HepG2 (cell line): ENCODE measurements around the gene ARHGEF4. TPM values are rescaled to one million over a fixed set of nuclear protein-coding genes. Genes with fewer than 3 reads are reported as not detected.

Experiments
- ARHGAP35 ChIP-seq: sonication (generic); formaldehyde crosslinking; IDR thresholded peaks from 2 replicates; pipeline ENCODE4 v1.9.0; 2022; ENCODE audit warnings: mild to moderate bottlenecking, inconsistent platforms, moderate library complexity, missing genetic modification reagents, borderline replicate concordance
- ASH2L ChIP-seq: fragments of 300-600, 200-600 bp; sonication (generic); IDR thresholded peaks from 2 replicates; pipeline ENCODE4 v1.7.0; 2017; ENCODE audit warnings: low read depth, mild to moderate bottlenecking, moderate library complexity, mixed read lengths, low read length; ENCODE audit not compliant: insufficient read length
- BRD4 ChIP-seq: sonication (generic); formaldehyde crosslinking; IDR thresholded peaks from 2 replicates; pipeline ENCODE4 v1.4.0; 2020; ENCODE audit warnings: missing genetic modification reagents
- CEBPB ChIP-seq: IDR thresholded peaks from 2 replicates; pipeline ENCODE4 v1.6.1; 2011; ENCODE audit warnings: low read depth, low read length, improper control_type of control experiment, borderline replicate concordance
- CHD4 ChIP-seq: fragments of 200-600 bp; sonication (generic); IDR thresholded peaks from 2 replicates; pipeline ENCODE4 v1.7.0; 2017; ENCODE audit warnings: mild to moderate bottlenecking, low read length, borderline replicate concordance
- DPF2 ChIP-seq: sonication (generic); formaldehyde crosslinking; IDR thresholded peaks from 2 replicates; pipeline ENCODE4 v1.4.0; 2020; ENCODE audit warnings: mild to moderate bottlenecking, low read depth, missing genetic modification reagents, borderline replicate concordance
- ETV6 ChIP-seq: sonication (generic); formaldehyde crosslinking; conservative IDR thresholded peaks from 2 replicates; pipeline ENCODE4 v1.4.0; 2020; ENCODE audit warnings: missing genetic modification reagents
- FUBP1 ChIP-seq: sonication (generic); formaldehyde crosslinking; IDR thresholded peaks from 2 replicates; pipeline ENCODE4 v1.5.1; 2020; ENCODE audit warnings: missing genetic modification reagents, mild to moderate bottlenecking, borderline replicate concordance
- GATAD2A ChIP-seq: IDR thresholded peaks from 2 replicates; pipeline ENCODE4 v1.6.1; 2016
- HOXA3 ChIP-seq: sonication (generic); formaldehyde crosslinking; IDR thresholded peaks from 2 replicates; pipeline ENCODE4 v1.5.0; 2020; ENCODE audit warnings: missing genetic modification reagents
- KLF12 ChIP-seq: sonication (generic); formaldehyde crosslinking; IDR thresholded peaks from 2 replicates; pipeline ENCODE4 v1.4.0; 2020; ENCODE audit warnings: missing genetic modification reagents, borderline replicate concordance
- MAZ ChIP-seq, 2 experiments: sonication (generic) in 1 of 2; formaldehyde crosslinking in 1 of 2; IDR thresholded peaks; 2 replicates each; pipeline versions ENCODE4 v1.5.0 to v1.6.1; 2012 to 2020; ENCODE audit warnings: low read depth in 2 of 2, mild to moderate bottlenecking in 2 of 2, borderline replicate concordance in 1 of 2, improper control_type of control experiment in 1 of 2, low read length in 1 of 2, missing genetic modification reagents in 1 of 2, moderate library complexity in 1 of 2
- MXI1 ChIP-seq: IDR thresholded peaks from 3 replicates; pipeline ENCODE4 v1.6.1; 2012; ENCODE audit warnings: low read depth, low read length, inconsistent platforms, borderline replicate concordance
- NRL ChIP-seq: sonication (generic); formaldehyde crosslinking; IDR thresholded peaks from 2 replicates; pipeline ENCODE4 v1.5.0; 2020; ENCODE audit warnings: missing genetic modification reagents, mild to moderate bottlenecking, moderate library complexity, borderline replicate concordance
- RAD51 ChIP-seq: fragments of 450-650 bp; IDR thresholded peaks from 2 replicates; pipeline ENCODE4 v1.6.1; 2016; ENCODE audit warnings: borderline replicate concordance
- SMYD3 ChIP-seq: sonication (generic); formaldehyde crosslinking; IDR thresholded peaks from 2 replicates; pipeline ENCODE4 v1.8.1; 2023; ENCODE audit warnings: mild to moderate bottlenecking, missing genetic modification reagents
- SP2 ChIP-seq: sonication (generic); formaldehyde crosslinking; IDR thresholded peaks from 2 replicates; pipeline ENCODE4 v1.5.1; 2020; ENCODE audit warnings: mild to moderate bottlenecking, missing genetic modification reagents
- THYN1 ChIP-seq: sonication (generic); formaldehyde crosslinking; IDR thresholded peaks from 2 replicates; pipeline ENCODE4 v1.8.1; 2023; ENCODE audit warnings: low read depth, mild to moderate bottlenecking, moderate library complexity, missing genetic modification reagents, borderline replicate concordance
- TRIM24 ChIP-seq: sonication (generic); formaldehyde crosslinking; IDR thresholded peaks from 2 replicates; pipeline ENCODE4 v1.8.0; 2022; ENCODE audit warnings: mild to moderate bottlenecking, missing genetic modification reagents
- ZNF10 ChIP-seq: sonication (generic); formaldehyde crosslinking; IDR thresholded peaks from 2 replicates; pipeline ENCODE4 v1.4.0; 2020; ENCODE audit warnings: mild to moderate bottlenecking, low read depth, missing genetic modification reagents, borderline replicate concordance
- ZNF143 ChIP-seq: sonication (generic); formaldehyde crosslinking; IDR thresholded peaks from 2 replicates; pipeline ENCODE4 v1.4.0; 2020; ENCODE audit warnings: missing genetic modification reagents
- ZNF274 ChIP-seq: sonication (generic); formaldehyde crosslinking; IDR thresholded peaks from 2 replicates; pipeline ENCODE4 v1.5.1; 2020; ENCODE audit warnings: mild to moderate bottlenecking, missing genetic modification reagents
- ZNF543 ChIP-seq: sonication (generic); formaldehyde crosslinking; IDR thresholded peaks from 2 replicates; pipeline ENCODE4 v1.4.0; 2020; ENCODE audit warnings: mild to moderate bottlenecking, missing genetic modification reagents
- ZNF674 ChIP-seq: sonication (generic); formaldehyde crosslinking; IDR thresholded peaks from 2 replicates; pipeline ENCODE4 v1.5.0; 2020; ENCODE audit warnings: low read depth, mild to moderate bottlenecking, missing genetic modification reagents
- polyA plus RNA-seq, 8 experiments: library from polyadenylated mRNA; depleted of rRNA in 3 of 8; stranded (reverse) in 7 of 8; unstranded in 1 of 8; fragments of >200 nt; fragmentation: Illumina TruSeq in 4 of 8; extraction: Trizol in 4 of 8; gene quantifications; 2 replicates each; pipeline versions ENCODE4 v1.2.1 to v1.2.3, GENCODE V29; 2011 to 2016; ENCODE audit warnings: low read depth in 4 of 8, missing spikeins in 1 of 8, mixed read lengths in 1 of 8; ENCODE audit not compliant: insufficient read depth in 1 of 8
- total RNA-seq, 5 experiments: library from RNA; depleted of rRNA; stranded (reverse); fragments of >200 nt; fragmentation: Illumina TruSeq; extraction: Trizol; gene quantifications; 2 replicates each; pipeline ENCODE4 v1.2.3, GENCODE V29; 2016; ENCODE audit warnings: low read depth in 1 of 5
- TF ChIP-seq, protein P1 (sequence below), 2 experiments: sonication (generic) in 1 of 2; formaldehyde crosslinking in 1 of 2; IDR thresholded peaks; 2 replicates each; pipeline versions ENCODE4 v1.4.0 to v1.6.1; 2018 to 2020; ENCODE audit warnings: missing genetic modification reagents in 2 of 2, borderline replicate concordance in 1 of 2, low read depth in 1 of 2, mild to moderate bottlenecking in 1 of 2, missing biosample characterization in 1 of 2

The ARHGEF4 gene
- total and polyA plus RNA-seq, 2 of the 13 experiments (the other 11 are each of a cell fraction or from before 2014, with no cell fraction given) = 0.11 to 0.13 TPM

- TF ChIP-seq THYN1 (CRISPR knock-in tag) (no peak), MXI1 (peak; percentile 8; the same call in 1 of the 3 replicates), GATAD2A (CRISPR knock-in tag) (no peak), HOXA3 (CRISPR knock-in tag) (peak; percentile 52; the same call in 1 of the 2 replicates), SP2 (CRISPR knock-in tag) (peak; percentile 63), ARHGAP35 (CRISPR knock-in tag) (no peak; the same call in 1 of the 2 replicates), BRD4 (CRISPR knock-in tag) (no peak), ZNF143 (CRISPR knock-in tag) (no peak; the same call in 1 of the 2 replicates), ZNF674 (0 out of 2 replicates have a peak, but pooled peaks have one; percentile 46), ASH2L (peak; percentile 48), MAZ (IDR thresholded peaks at IDR 0.05; ENCODE audit: borderline replicate concordance, low read depth, low read length) (peak; percentile 81), MAZ (CRISPR knock-in tag; IDR thresholded peaks at IDR 0.05; ENCODE audit: low read depth) (peak; percentile 86), CEBPB (no peak), NRL (no peak; the same call in 1 of the 2 replicates), ZNF10 (CRISPR knock-in tag) (no peak; the same call in 1 of the 2 replicates), DPF2 (no peak), SMYD3 (CRISPR knock-in tag) (no peak), KLF12 (peak; percentile 73), CHD4 (no peak), TRIM24 (CRISPR knock-in tag) (no peak), FUBP1 (CRISPR knock-in tag) (no peak), ETV6 (CRISPR knock-in tag) (peak; percentile 62; the same call in 1 of the 2 replicates), RAD51 (no peak), ZNF543 (peak; percentile 80), ZNF274 (CRISPR knock-in tag) (peak; percentile 91)
- TF ChIP-seq, protein P1, sequence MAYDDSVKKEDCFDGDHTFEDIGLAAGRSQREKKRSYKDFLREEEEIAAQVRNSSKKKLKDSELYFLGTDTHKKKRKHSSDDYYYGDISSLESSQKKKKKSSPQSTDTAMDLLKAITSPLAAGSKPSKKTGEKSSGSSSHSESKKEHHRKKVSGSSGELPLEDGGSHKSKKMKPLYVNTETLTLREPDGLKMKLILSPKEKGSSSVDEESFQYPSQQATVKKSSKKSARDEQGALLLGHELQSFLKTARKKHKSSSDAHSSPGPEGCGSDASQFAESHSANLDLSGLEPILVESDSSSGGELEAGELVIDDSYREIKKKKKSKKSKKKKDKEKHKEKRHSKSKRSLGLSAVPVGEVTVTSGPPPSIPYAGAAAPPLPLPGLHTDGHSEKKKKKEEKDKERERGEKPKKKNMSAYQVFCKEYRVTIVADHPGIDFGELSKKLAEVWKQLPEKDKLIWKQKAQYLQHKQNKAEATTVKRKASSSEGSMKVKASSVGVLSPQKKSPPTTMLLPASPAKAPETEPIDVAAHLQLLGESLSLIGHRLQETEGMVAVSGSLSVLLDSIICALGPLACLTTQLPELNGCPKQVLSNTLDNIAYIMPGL (CRISPR knock-in tag; IDR thresholded peaks at IDR 0.05; ENCODE audit: borderline replicate concordance in 1 of 2, low read depth in 1 of 2) = peak; percentile 87 to 99; a peak in 3 of 4 replicates
Observed at GRCh38 chr2:130797493-130798435, 39.0 kb upstream of the ARHGEF4 start (continued).
